HEK293 (cell line): ENCODE measurements around the gene CHRNA5.

ENCODE experiments used
- CTCF ChIA-PET: fragments of 350-600 bp; formaldehyde crosslinking; extraction: SDS; loops from one replicate; lab custom pipeline; 2021; ENCODE audit warnings: antibody characterized with exemption; lab: Yijun Ruan, JAX
- POLR2A ChIA-PET: fragments of 300-600 bp; formaldehyde crosslinking; extraction: SDS; loops from one replicate; lab custom pipeline; 2020; ENCODE audit warnings: antibody characterized with exemption, inconsistent platforms; lab: Yijun Ruan, JAX
- H3K27ac ChIP-seq: fragments of 200-500 bp; sonication (Bioruptor generic); 2 replicates; pipeline ENCODE4 v1.5.1; 2014; ENCODE audit warnings: low read depth, low read length, control low read depth, inconsistent platforms; ENCODE audit errors: extremely low read depth
- H3K36me3 ChIP-seq, 2 experiments: fragments of 200-500 bp in 1 of 2; sonication (Bioruptor generic) in 1 of 2; 1 replicate in 1 of 2; 2 replicates in 1 of 2; pipeline ENCODE4 v1.5.1; 2014 to 2017; ENCODE audit warnings: inconsistent platforms in 2 of 2, low read length in 2 of 2; ENCODE audit not compliant: control insufficient read depth in 2 of 2, insufficient read depth in 1 of 2
- H3K4me1 ChIP-seq: fragments of 200-500 bp; sonication (Bioruptor generic); 2 replicates; pipeline ENCODE4 v1.5.1; 2014; ENCODE audit warnings: mild to moderate bottlenecking, low read length, inconsistent platforms; ENCODE audit not compliant: control insufficient read depth, insufficient read depth
- H3K4me3 ChIP-seq: 2 replicates; pipeline ENCODE4 v1.5.1; 2011; ENCODE audit warnings: low read depth, mild to moderate bottlenecking, control low read depth, low read length, moderate library complexity
- H3K9me3 ChIP-seq: fragments of 200-500 bp; sonication (Bioruptor generic); 2 replicates; pipeline ENCODE4 v1.5.1; 2014; ENCODE audit warnings: low read depth, low read length, inconsistent platforms; ENCODE audit not compliant: control insufficient read depth, insufficient read depth
- EGR2 ChIP-seq: fragments of 450-650 bp; formaldehyde crosslinking; IDR thresholded peaks from 2 replicates; pipeline ENCODE4 v1.5.1; 2016; ENCODE audit warnings: low read depth, missing biosample characterization, missing genetic modification characterization
- KLF1 ChIP-seq: fragments of 450-650 bp; formaldehyde crosslinking; IDR thresholded peaks from 2 replicates; pipeline ENCODE4 v1.5.1; 2016; ENCODE audit warnings: missing biosample characterization, missing genetic modification characterization
- KLF16 ChIP-seq: fragments of 450-650 bp; formaldehyde crosslinking; IDR thresholded peaks from 2 replicates; pipeline ENCODE4 v1.5.1; 2017; ENCODE audit warnings: missing biosample characterization, missing genetic modification characterization
- SCRT2 ChIP-seq: fragments of 450-650 bp; formaldehyde crosslinking; IDR thresholded peaks from 2 replicates; pipeline ENCODE4 v1.5.1; 2016; ENCODE audit warnings: missing biosample characterization, missing genetic modification characterization
- SP2 ChIP-seq: fragments of 450-650 bp; formaldehyde crosslinking; IDR thresholded peaks from 2 replicates; pipeline ENCODE4 v1.5.1; 2016; ENCODE audit warnings: missing biosample characterization, missing genetic modification characterization
- SP3 ChIP-seq: fragments of 450-650 bp; formaldehyde crosslinking; IDR thresholded peaks from 2 replicates; pipeline ENCODE4 v1.5.1; 2016; ENCODE audit warnings: missing biosample characterization, missing genetic modification characterization
- ZBTB8A ChIP-seq: fragments of 450-650 bp; formaldehyde crosslinking; IDR thresholded peaks from 2 replicates; pipeline ENCODE4 v1.5.1; 2016; ENCODE audit warnings: missing biosample characterization, missing genetic modification characterization
- ZFHX2 ChIP-seq: fragments of 450-650 bp; formaldehyde crosslinking; conservative IDR thresholded peaks from 2 replicates; pipeline ENCODE4 v1.5.1; 2016; ENCODE audit warnings: missing biosample characterization, missing genetic modification characterization
- ZNF114 ChIP-seq: fragments of 450-650 bp; formaldehyde crosslinking; IDR thresholded peaks from 2 replicates; pipeline ENCODE4 v1.5.0; 2017; ENCODE audit warnings: missing biosample characterization, missing genetic modification characterization
- ZNF292 ChIP-seq: fragments of 450-650 bp; formaldehyde crosslinking; IDR thresholded peaks from 2 replicates; pipeline ENCODE4 v1.5.1; 2016; ENCODE audit warnings: low read depth, missing biosample characterization, missing genetic modification characterization, borderline replicate concordance
- ZNF335 ChIP-seq: fragments of 450-650 bp; formaldehyde crosslinking; conservative IDR thresholded peaks from 2 replicates; pipeline ENCODE4 v1.5.1; 2016; ENCODE audit warnings: missing biosample characterization, missing genetic modification characterization
- ZNF544 ChIP-seq: fragments of 450-650 bp; formaldehyde crosslinking; IDR thresholded peaks from 2 replicates; pipeline ENCODE4 v1.5.0; 2017; ENCODE audit warnings: missing biosample characterization, missing genetic modification characterization
- ZNF600 ChIP-seq: fragments of 450-650 bp; formaldehyde crosslinking; IDR thresholded peaks from 2 replicates; pipeline ENCODE4 v1.5.1; 2016; ENCODE audit warnings: missing biosample characterization, missing genetic modification characterization
- ZNF621 ChIP-seq: fragments of 450-650 bp; formaldehyde crosslinking; IDR thresholded peaks from 2 replicates; pipeline ENCODE4 v1.5.1; 2017; ENCODE audit warnings: missing biosample characterization, missing genetic modification characterization
- ZNF792 ChIP-seq: fragments of 450-650 bp; formaldehyde crosslinking; IDR thresholded peaks from 2 replicates; pipeline ENCODE4 v1.5.1; 2016; ENCODE audit warnings: missing biosample characterization, missing genetic modification characterization
- ZNF837 ChIP-seq: fragments of 450-650 bp; formaldehyde crosslinking; IDR thresholded peaks from 2 replicates; pipeline ENCODE4 v1.5.1; 2016; ENCODE audit warnings: missing biosample characterization, missing genetic modification characterization
- TF ChIP-seq, protein P1 (sequence below): fragments of 450-650 bp; formaldehyde crosslinking; IDR thresholded peaks from 2 replicates; pipeline ENCODE4 v1.5.1; 2016; ENCODE audit warnings: missing biosample characterization, missing genetic modification characterization
- TF ChIP-seq, protein P2 (sequence below): fragments of 450-650 bp; formaldehyde crosslinking; IDR thresholded peaks from 2 replicates; pipeline ENCODE4 v1.5.1; 2016; ENCODE audit warnings: missing biosample characterization, missing genetic modification characterization
- TF ChIP-seq, protein P3 (sequence below): fragments of 450-650 bp; formaldehyde crosslinking; IDR thresholded peaks from 2 replicates; pipeline ENCODE4 v1.5.1; 2016; ENCODE audit warnings: missing biosample characterization, missing genetic modification characterization, borderline replicate concordance
- TF ChIP-seq, protein P4 (sequence below): fragments of 450-650 bp; formaldehyde crosslinking; optimal IDR thresholded peaks from 2 replicates; pipeline ENCODE3; 2016; ENCODE audit warnings: missing biosample characterization, mild to moderate bottlenecking, missing genetic modification characterization
- TF ChIP-seq, protein P5 (sequence below): fragments of 450-650 bp; formaldehyde crosslinking; IDR thresholded peaks from 2 replicates; pipeline ENCODE4 v1.5.1; 2016; ENCODE audit warnings: missing biosample characterization, missing genetic modification characterization

CHRNA5 gene

DNA sequence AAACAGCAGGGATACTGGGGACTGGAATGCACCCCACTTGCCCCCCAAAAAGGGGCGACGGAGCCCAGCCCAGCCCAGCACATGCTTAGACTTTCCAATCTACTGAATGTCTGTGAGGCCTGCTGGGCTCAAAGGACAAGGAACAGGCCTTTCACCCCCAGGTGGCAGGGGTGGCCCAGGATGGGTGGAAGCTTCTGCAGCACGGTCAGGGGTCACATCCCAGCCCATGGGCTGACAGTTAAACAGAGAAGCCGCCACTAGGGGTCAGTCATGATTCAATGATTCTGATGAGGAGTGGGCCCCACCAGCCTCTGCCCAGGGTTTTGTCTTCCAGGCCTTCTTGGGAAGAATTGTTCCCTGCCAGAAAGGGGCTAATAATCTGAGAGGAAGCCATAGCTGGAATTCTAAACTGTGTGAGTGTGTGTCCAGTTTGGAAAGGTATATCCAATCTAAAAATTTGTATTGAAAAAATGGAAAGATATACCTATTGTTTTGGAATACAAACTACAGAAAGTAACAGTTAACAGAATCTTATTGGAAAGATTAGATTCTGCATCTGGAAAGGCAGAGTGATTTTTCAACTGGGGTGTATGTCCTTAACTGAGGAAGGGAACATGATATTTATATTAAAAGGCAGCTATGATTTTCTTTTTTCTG lies 73.5 kb downstream of the CHRNA5 start (continued):
- TF ChIP-seq, protein P1, sequence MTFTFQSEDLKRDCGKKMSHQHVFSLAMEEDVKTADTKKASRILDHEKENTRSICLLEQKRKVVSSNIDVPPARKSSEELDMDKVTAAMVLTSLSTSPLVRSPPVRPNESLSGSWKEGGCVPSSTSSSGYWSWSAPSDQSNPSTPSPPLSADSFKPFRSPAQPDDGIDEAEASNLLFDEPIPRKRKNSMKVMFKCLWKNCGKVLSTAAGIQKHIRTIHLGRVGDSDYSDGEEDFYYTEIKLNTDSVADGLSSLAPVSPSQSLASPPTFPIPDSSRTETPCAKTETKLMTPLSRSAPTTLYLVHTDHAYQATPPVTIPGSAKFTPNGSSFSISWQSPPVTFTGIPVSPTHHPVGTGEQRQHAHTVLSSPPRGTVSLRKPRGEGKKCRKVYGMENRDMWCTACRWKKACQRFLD (tag by site-specific recombination) = no peak
- no peak for TF ChIP-seq ZNF292 (tag by site-specific recombination)
- TF ChIP-seq, protein P2, sequence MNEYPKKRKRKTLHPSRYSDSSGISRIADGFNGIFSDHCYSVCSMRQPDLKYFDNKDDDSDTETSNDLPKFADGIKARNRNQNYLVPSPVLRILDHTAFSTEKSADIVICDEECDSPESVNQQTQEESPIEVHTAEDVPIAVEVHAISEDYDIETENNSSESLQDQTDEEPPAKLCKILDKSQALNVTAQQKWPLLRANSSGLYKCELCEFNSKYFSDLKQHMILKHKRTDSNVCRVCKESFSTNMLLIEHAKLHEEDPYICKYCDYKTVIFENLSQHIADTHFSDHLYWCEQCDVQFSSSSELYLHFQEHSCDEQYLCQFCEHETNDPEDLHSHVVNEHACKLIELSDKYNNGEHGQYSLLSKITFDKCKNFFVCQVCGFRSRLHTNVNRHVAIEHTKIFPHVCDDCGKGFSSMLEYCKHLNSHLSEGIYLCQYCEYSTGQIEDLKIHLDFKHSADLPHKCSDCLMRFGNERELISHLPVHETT = no peak
- TF ChIP-seq, protein P3, sequence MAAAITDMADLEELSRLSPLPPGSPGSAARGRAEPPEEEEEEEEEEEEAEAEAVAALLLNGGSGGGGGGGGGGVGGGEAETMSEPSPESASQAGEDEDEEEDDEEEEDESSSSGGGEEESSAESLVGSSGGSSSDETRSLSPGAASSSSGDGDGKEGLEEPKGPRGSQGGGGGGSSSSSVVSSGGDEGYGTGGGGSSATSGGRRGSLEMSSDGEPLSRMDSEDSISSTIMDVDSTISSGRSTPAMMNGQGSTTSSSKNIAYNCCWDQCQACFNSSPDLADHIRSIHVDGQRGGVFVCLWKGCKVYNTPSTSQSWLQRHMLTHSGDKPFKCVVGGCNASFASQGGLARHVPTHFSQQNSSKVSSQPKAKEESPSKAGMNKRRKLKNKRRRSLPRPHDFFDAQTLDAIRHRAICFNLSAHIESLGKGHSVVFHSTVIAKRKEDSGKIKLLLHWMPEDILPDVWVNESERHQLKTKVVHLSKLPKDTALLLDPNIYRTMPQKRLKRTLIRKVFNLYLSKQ (tag by site-specific recombination) = no peak

DNA sequence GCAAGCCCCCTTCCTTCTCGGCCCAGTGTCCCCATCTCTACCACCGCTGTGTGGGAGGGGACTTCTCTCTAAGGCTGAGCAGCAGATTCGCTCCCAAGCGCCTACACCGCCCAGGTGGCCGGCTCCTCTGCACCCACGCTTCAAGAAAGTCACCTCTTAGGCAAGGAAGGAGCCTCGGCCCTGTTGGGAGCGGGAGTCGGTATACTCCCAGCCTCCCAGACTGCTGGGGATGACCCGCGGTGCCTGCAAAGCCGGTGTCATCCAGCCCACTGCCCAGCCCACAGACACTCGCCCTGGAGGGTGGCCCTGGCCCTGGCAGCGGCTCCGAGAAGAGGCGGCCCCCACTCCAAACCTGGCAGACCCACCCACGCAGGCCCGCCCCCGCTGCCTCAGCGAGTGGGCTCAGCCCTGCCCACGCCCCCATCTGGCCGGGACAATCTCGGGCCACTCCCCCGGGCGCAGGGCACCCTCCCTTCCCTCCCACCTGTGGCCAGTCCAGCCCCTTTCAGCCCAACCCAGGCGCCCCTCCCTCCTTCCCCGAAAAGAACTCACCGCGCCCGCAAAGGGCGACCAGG lies 75.3 kb downstream of the CHRNA5 start:
- H3K4me1 ChIP-seq = peaks cover 2% of the 10 kb centered on the region; the same call in 1 of the 2 replicates
- POLR2A ChIA-PET = no interaction called here
- TF ChIP-seq SP3 (tag by site-specific recombination) (peak; percentile 94), KLF16 (tag by site-specific recombination) (0 out of 2 replicates have a peak, but pooled peaks have one; percentile 11), KLF1 (tag by site-specific recombination) (peak; percentile 75), ZNF600 (tag by site-specific recombination) (no peak), ZBTB8A (peak; percentile 93), ZNF792 (no peak), ZNF621 (tag by site-specific recombination) (no peak), ZNF335 (peak; percentile 77), SCRT2 (tag by site-specific recombination) (peak; percentile 95), ZNF544 (tag by site-specific recombination) (no peak), ZNF837 (tag by site-specific recombination) (no peak), ZFHX2 (tag by site-specific recombination) (peak; percentile 99), SP2 (tag by site-specific recombination) (peak; percentile 82), ZNF114 (tag by site-specific recombination) (no peak), EGR2 (tag by site-specific recombination) (peak; percentile 98)
- TF ChIP-seq, protein P4, sequence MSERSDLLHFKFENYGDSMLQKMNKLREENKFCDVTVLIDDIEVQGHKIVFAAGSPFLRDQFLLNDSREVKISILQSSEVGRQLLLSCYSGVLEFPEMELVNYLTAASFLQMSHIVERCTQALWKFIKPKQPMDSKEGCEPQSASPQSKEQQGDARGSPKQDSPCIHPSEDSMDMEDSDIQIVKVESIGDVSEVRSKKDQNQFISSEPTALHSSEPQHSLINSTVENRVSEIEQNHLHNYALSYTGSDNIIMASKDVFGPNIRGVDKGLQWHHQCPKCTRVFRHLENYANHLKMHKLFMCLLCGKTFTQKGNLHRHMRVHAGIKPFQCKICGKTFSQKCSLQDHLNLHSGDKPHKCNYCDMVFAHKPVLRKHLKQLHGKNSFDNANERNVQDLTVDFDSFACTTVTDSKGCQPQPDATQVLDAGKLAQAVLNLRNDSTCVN = peak; percentile 41
- TF ChIP-seq, protein P5, sequence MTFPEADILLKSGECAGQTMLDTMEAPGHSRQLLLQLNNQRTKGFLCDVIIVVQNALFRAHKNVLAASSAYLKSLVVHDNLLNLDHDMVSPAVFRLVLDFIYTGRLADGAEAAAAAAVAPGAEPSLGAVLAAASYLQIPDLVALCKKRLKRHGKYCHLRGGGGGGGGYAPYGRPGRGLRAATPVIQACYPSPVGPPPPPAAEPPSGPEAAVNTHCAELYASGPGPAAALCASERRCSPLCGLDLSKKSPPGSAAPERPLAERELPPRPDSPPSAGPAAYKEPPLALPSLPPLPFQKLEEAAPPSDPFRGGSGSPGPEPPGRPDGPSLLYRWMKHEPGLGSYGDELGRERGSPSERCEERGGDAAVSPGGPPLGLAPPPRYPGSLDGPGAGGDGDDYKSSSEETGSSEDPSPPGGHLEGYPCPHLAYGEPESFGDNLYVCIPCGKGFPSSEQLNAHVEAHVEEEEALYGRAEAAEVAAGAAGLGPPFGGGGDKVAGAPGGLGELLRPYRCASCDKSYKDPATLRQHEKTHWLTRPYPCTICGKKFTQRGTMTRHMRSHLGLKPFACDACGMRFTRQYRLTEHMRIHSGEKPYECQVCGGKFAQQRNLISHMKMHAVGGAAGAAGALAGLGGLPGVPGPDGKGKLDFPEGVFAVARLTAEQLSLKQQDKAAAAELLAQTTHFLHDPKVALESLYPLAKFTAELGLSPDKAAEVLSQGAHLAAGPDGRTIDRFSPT (tag by site-specific recombination) = peak; percentile 32; the same call in 1 of the 2 replicates
- TF ChIP-seq, all 188 proteins: peak for 11
- Histone ChIP-seq H3K9me3 (no peaks in the 10 kb centered on the region), H3K36me3 (no peaks in the 10 kb centered on the region), H3K27ac (no peak overlapping the region), H3K4me3 (peak overlapping the region; percentile 41)
- CTCF ChIA-PET = interaction anchor here (0.9 to 5.9 kb wide), 13 partner anchors 10 to 110 kb away, joined by 3 to 119 read pairs (median 7); no protein-coding TSS in a partner anchor
